K562 (cell line): Measurements from ENCODE around the gene SPTY2D1. TPM values are rescaled to one million over a fixed set of nuclear protein-coding genes. Genes with fewer than 3 reads are reported as not detected.

Experiments used
- ATAC-seq: fragments of 200-7000 bp; cut with Tn5 transposase; 3 replicates; pipeline ENCODE4 v1.9.1; 2020; ENCODE audit warnings: moderate library complexity
- BruUV-seq: library from RNA; stranded (reverse); fragments of 400-500 nt; replicated peaks from 2 replicates; lab custom pipeline; 2021; lab: Mats Ljungman, UMichigan
- CTCF ChIA-PET: fragments of 300-600 bp; formaldehyde crosslinking; extraction: SDS; loops from one replicate; lab custom pipeline; 2021; ENCODE audit warnings: low intra/inter-chr PET ratio; lab: Yijun Ruan, JAX
- POLR2A ChIA-PET: fragments of 300-600, 350-650 bp; sonication (Branson Sonifier 250); formaldehyde crosslinking; extraction: SDS; loops from one replicate; lab custom pipeline; 2021; ENCODE audit warnings: antibody characterized with exemption, inconsistent platforms; lab: Yijun Ruan, JAX
- DNase-seq, 4 experiments: peaks; one replicate each; pipeline versions ENCODE4 v3.0.0 to v3.0.0-alpha.2; 2011 to 2018; ENCODE audit warnings: low spot score in 3 of 4, mixed read lengths in 3 of 4; ENCODE audit errors: extremely low read depth in 1 of 4
- FAIRE-seq: peaks from 2 replicates; lab custom pipeline; 2011; peaks lifted over from hg19 to GRCh38; lab: Jason Lieb, UNC
- H2AFZ ChIP-seq: 2 replicates; pipeline ENCODE4 v1.6.0; 2011; ENCODE audit warnings: low read depth, low read length, control low read depth, inconsistent platforms
- H3K27ac ChIP-seq: fragments of 200-600 bp; 3 replicates; pipeline ENCODE4 v1.8.0; 2011; ENCODE audit warnings: low read depth, mild to moderate bottlenecking, control low read depth, inconsistent platforms, low read length, moderate library complexity, mixed read lengths; ENCODE audit errors: extremely low read depth
- H3K27me3 ChIP-seq, 2 experiments: fragments of 300-600 bp in 1 of 2; 2 replicates in 1 of 2; 3 replicates in 1 of 2; pipeline versions ENCODE4 v1.6.0 to v1.8.0; 2011; ENCODE audit warnings: inconsistent platforms in 2 of 2, low read length in 2 of 2, mild to moderate bottlenecking in 1 of 2, mixed read lengths in 1 of 2, moderate library complexity in 1 of 2; ENCODE audit not compliant: control insufficient read depth in 2 of 2, insufficient read depth in 2 of 2
- H3K36me3 ChIP-seq: fragments of 300-600 bp; 3 replicates; pipeline ENCODE4 v1.8.0; 2011; ENCODE audit warnings: mild to moderate bottlenecking, low read length, inconsistent platforms; ENCODE audit not compliant: control insufficient read depth, insufficient read depth
- H3K4me1 ChIP-seq, 2 experiments: fragments of 200-600 bp in 1 of 2; replicated peaks in 1 of 2; 2 replicates in 1 of 2; 3 replicates in 1 of 2; pipeline versions ENCODE4 v1.5.1 to v1.8.0; 2011; ENCODE audit warnings: inconsistent platforms in 2 of 2, low read length in 2 of 2, mild to moderate bottlenecking in 1 of 2, mixed read lengths in 1 of 2, moderate library complexity in 1 of 2; ENCODE audit not compliant: control insufficient read depth in 2 of 2, insufficient read depth in 2 of 2
- H3K4me2 ChIP-seq: 2 replicates; pipeline ENCODE4 v1.6.1; 2011; ENCODE audit warnings: low read length, control low read depth, inconsistent platforms, mixed read lengths; ENCODE audit not compliant: insufficient read depth
- H3K4me3 ChIP-seq: fragments of 200-600 bp; sonication (generic), shearing (Covaris generic); 2 replicates; pipeline ENCODE4 v1.5.1; 2016; ENCODE audit warnings: control low read depth, inconsistent platforms
- H3K79me2 ChIP-seq: fragments of 200-600 bp; 3 replicates; pipeline ENCODE4 v1.8.0; 2011; ENCODE audit warnings: low read length, inconsistent platforms; ENCODE audit not compliant: control insufficient read depth, insufficient read depth
- H3K9ac ChIP-seq, 2 experiments: 2 replicates each; pipeline versions ENCODE4 v1.6.0 to v1.6.1; 2011; ENCODE audit warnings: low read depth in 2 of 2, low read length in 2 of 2, control low read depth in 1 of 2, inconsistent platforms in 1 of 2, mild to moderate bottlenecking in 1 of 2, mixed read lengths in 1 of 2; ENCODE audit not compliant: insufficient read depth in 1 of 2
- H3K9me1 ChIP-seq: one replicate; pipeline ENCODE4 v1.6.0; 2011; ENCODE audit warnings: inconsistent platforms, mild to moderate bottlenecking, low read length, moderate library complexity; ENCODE audit not compliant: control insufficient read depth, insufficient read depth
- H3K9me3 ChIP-seq: replicated peaks from 2 replicates; pipeline ENCODE4 v1.5.1; 2011; ENCODE audit warnings: low read depth, low read length, inconsistent platforms; ENCODE audit not compliant: control insufficient read depth, insufficient read depth
- H4K20me1 ChIP-seq: replicated peaks from 2 replicates; pipeline ENCODE4 v1.6.1; 2011; ENCODE audit warnings: low read length, inconsistent platforms, mixed read lengths; ENCODE audit not compliant: control insufficient read depth, insufficient read depth
- HDAC2 ChIP-seq: fragments of 450-650 bp; IDR thresholded peaks from 2 replicates; pipeline ENCODE4 v1.6.1; 2016; ENCODE audit warnings: mild to moderate bottlenecking
- SMAD3 ChIP-seq: fragments of 450-650 bp; formaldehyde crosslinking; conservative IDR thresholded peaks from 2 replicates; pipeline ENCODE4 v1.4.0; 2020; ENCODE audit warnings: mild to moderate bottlenecking
- SMC3 ChIP-seq: conservative IDR thresholded peaks from 2 replicates; pipeline ENCODE4 v1.6.1; 2011; ENCODE audit warnings: low read depth, low read length, improper control_type of control experiment; ENCODE audit not compliant: insufficient read depth
- SUPT5H ChIP-seq: fragments of 450-650 bp; IDR thresholded peaks from 2 replicates; pipeline ENCODE4 v1.6.1; 2016
- TEAD1 ChIP-seq, 2 experiments: fragments of 450-650 bp in 1 of 2; sonication (generic) in 1 of 2; formaldehyde crosslinking; IDR thresholded peaks; 2 replicates each; pipeline versions ENCODE4 v1.4.0 to v1.8.0; 2020 to 2022; ENCODE audit warnings: mild to moderate bottlenecking in 2 of 2, missing genetic modification reagents in 1 of 2
- WGBS: fragments of 100-300 bp; shearing (Covaris generic); methylation state at CpG from one replicate; pipeline ENCODE4 v1.1.6; 2016; ENCODE audit warnings: low coverage, mixed read lengths; ENCODE audit not compliant: insufficient coverage; ENCODE audit errors: missing lambda C conversion rate; 5-methylcytosine and 5-hydroxymethylcytosine counted together
- in situ Hi-C: fragments of 300-500 bp; cut with MboI; formaldehyde crosslinking; loops from 4 replicates; pipeline ENCODE4 v1.15.0; 2018; ENCODE audit warnings: inconsistent platforms, mixed read lengths
- intact Hi-C: fragments of 100-400 bp; cut with micrococcal nuclease; formaldehyde crosslinking; loops from 2 replicates; pipeline ENCODE4 v1.14.2; 2022
- polyA plus RNA-seq, 8 experiments: library from polyadenylated mRNA; depleted of rRNA in 4 of 8; stranded (reverse) in 5 of 8; unstranded in 3 of 8; fragments of >200 nt; fragmentation: Nextera tagmentation in 2 of 8; fragmentation: Illumina TruSeq in 1 of 8; extraction: Ambion mirVana in 2 of 8; extraction: Trizol in 1 of 8; gene quantifications; 2 replicates each; pipeline versions ENCODE4 v1.2.1 to v1.2.3, GENCODE V29; 2011 to 2014; ENCODE audit warnings: inconsistent platforms in 1 of 8, missing spikeins in 1 of 8
- total RNA-seq, 7 experiments: library from RNA; depleted of rRNA in 6 of 7; stranded (reverse); fragments of >200 nt in 6 of 7; fragmentation: Illumina TruSeq in 2 of 7; extraction: Trizol in 2 of 7; gene quantifications; 2 replicates each; pipeline versions ENCODE4 v1.2.1 to v1.2.3, GENCODE V29; 2011 to 2021; ENCODE audit warnings: low replicate concordance in 1 of 7
- TF ChIP-seq, protein P1 (sequence below), 3 experiments: fragments of 200-800 bp in 1 of 3; fragments of 250-450 bp in 1 of 3; fragments of 450-650 bp in 1 of 3; sonication (Bioruptor Pico) in 1 of 3; sonication (Bioruptor generic) in 1 of 3; formaldehyde crosslinking in 1 of 3; IDR thresholded peaks; 2 replicates each; pipeline versions ENCODE4 v1.6.1 to v1.8.0; 2016 to 2022; ENCODE audit warnings: mild to moderate bottlenecking in 2 of 3, missing genetic modification characterization in 2 of 3, missing compliant biosample characterization in 1 of 3, moderate library complexity in 1 of 3
- TF ChIP-seq, protein P2 (sequence below): fragments of 450-650 bp; IDR thresholded peaks from 2 replicates; pipeline ENCODE4 v1.6.1; 2016; ENCODE audit warnings: low read depth

SPTY2D1 gene
- total and polyA plus RNA-seq, 9 of the 15 experiments (the other 6 are each of a cell fraction or from before 2014, with no cell fraction given): 3.2 to 32.1 (median 12.9) TPM

DNA sequence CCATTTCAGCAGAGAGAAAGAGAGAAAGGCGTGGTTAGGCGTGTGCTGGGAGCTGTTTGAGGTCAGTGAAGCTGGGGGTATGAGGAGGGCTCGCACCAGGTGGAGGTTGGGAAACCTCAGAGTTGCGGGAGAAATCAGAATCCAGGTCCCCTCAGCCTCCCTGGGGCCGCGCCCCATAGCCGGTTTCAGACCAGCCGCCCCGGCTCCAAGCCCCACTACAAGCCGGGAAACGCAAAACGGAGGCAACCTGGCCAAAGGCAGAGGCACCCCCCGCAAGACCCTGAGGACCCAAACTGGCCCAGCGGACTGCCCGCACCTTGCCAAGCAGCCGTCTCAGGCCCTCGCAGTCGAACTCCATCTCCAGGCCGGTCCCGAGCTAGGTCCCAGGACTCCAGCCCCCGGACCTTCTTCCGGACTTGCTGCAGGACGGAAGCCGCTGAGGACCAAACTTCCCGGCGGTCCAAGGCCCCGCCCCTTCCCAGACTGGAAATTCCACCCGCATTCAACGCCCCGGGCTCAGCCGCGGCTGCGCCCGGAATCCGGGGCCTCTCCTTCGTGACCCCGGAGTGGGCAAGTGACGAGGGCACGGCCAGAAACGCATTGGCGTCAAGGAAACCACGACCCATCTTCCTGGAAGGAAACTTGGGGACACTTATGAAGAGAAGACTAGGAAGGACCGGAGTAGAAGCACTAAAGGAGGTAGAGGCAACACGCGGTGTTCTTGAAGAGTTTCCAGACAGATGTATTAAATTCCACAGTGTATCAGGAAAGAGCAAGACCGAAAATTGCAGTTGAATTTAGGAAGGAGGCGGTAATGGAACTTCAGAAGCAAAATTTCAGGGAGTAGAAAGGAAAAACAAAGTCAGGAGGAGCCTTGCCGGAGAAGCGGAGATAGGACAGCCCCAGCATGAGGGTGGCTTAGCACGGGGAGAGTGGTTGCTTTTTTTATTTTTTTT lies 45.6 kb downstream of the SPTY2D1 start, which contains the start of gene UEVLD:
Gene UEVLD (minus strand): TSS at position 438 of the 956 bp plus-strand sequence. CDS start 80 bp downstream, at position 358.
- FAIRE-seq: peak; percentile 15
- Histone ChIP-seq H3K36me3 (no peaks in the 10 kb centered on the region), H3K4me3 (peak within 1 kb of the TSS; percentile 88), H4K20me1 (no peaks in the 10 kb centered on the region; the same call in 1 of the 2 replicates), H3K9ac (peak within 1 kb of the TSS; percentile 76 to 96), H3K9me3 (no peaks in the 10 kb centered on the region), H3K27me3 (no peaks in the 10 kb centered on the region), H3K79me2 (peaks cover 37% of the 10 kb centered on the region), H2AFZ (peak within 1 kb of the TSS; percentile 91), H3K9me1 (no peaks in the 10 kb centered on the region), H3K27ac (peak within 1 kb of the TSS; percentile 56), H3K4me2 (peak within 1 kb of the TSS; percentile 87), H3K4me1 (peaks cover 17% of the 10 kb centered on the region in 2 experiments; a peak in 4 of 5 replicates)
- CTCF ChIA-PET: no interaction called here
- no TSS peak for BruUV-seq
- in situ Hi-C loops: no loop called here
- intact Hi-C loops: loop anchor here (5.0 kb wide), 1 partner anchor 44 kb away; the partner anchor contains the start of gene SPTY2D1
- ATAC-seq: peak; percentile 89
- under 1% methylated on average over 49 of the region's 50 CpGs for WGBS
- peak; percentile 90 to 94 (median 92) for DNase-seq
- POLR2A ChIA-PET: interaction anchor here (1.1 to 2.2 kb wide), 4 partner anchors 10 to 45 kb away, joined by 3 to 7 read pairs (median 6); no protein-coding TSS in a partner anchor
- TF ChIP-seq SMAD3 (CRISPR knock-in tag): 0 out of 2 replicates have a peak, but pooled peaks have one; percentile 18
- peak; percentile 51; the same call in 1 of the 2 replicates for TF ChIP-seq HDAC2
- TF ChIP-seq, protein P1, sequence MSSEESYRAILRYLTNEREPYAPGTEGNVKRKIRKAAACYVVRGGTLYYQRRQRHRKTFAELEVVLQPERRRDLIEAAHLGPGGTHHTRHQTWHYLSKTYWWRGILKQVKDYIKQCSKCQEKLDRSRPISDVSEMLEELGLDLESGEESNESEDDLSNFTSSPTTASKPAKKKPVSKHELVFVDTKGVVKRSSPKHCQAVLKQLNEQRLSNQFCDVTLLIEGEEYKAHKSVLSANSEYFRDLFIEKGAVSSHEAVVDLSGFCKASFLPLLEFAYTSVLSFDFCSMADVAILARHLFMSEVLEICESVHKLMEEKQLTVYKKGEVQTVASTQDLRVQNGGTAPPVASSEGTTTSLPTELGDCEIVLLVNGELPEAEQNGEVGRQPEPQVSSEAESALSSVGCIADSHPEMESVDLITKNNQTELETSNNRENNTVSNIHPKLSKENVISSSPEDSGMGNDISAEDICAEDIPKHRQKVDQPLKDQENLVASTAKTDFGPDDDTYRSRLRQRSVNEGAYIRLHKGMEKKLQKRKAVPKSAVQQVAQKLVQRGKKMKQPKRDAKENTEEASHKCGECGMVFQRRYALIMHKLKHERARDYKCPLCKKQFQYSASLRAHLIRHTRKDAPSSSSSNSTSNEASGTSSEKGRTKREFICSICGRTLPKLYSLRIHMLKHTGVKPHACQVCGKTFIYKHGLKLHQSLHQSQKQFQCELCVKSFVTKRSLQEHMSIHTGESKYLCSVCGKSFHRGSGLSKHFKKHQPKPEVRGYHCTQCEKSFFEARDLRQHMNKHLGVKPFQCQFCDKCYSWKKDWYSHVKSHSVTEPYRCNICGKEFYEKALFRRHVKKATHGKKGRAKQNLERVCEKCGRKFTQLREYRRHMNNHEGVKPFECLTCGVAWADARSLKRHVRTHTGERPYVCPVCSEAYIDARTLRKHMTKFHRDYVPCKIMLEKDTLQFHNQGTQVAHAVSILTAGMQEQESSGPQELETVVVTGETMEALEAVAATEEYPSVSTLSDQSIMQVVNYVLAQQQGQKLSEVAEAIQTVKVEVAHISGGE (CRISPR knock-in tag; IDR thresholded peaks at IDR 0.05): peak; percentile 52 to 92 (median 58); a peak in 4 of 6 replicates
- TF ChIP-seq TEAD1 (CRISPR knock-in tag; IDR thresholded peaks at IDR 0.05): peak; percentile 61 to 91; a peak in 3 of 4 replicates
- no peak for TF ChIP-seq SMC3
- peak; percentile 83 for TF ChIP-seq SUPT5H
- TF ChIP-seq, protein P2, sequence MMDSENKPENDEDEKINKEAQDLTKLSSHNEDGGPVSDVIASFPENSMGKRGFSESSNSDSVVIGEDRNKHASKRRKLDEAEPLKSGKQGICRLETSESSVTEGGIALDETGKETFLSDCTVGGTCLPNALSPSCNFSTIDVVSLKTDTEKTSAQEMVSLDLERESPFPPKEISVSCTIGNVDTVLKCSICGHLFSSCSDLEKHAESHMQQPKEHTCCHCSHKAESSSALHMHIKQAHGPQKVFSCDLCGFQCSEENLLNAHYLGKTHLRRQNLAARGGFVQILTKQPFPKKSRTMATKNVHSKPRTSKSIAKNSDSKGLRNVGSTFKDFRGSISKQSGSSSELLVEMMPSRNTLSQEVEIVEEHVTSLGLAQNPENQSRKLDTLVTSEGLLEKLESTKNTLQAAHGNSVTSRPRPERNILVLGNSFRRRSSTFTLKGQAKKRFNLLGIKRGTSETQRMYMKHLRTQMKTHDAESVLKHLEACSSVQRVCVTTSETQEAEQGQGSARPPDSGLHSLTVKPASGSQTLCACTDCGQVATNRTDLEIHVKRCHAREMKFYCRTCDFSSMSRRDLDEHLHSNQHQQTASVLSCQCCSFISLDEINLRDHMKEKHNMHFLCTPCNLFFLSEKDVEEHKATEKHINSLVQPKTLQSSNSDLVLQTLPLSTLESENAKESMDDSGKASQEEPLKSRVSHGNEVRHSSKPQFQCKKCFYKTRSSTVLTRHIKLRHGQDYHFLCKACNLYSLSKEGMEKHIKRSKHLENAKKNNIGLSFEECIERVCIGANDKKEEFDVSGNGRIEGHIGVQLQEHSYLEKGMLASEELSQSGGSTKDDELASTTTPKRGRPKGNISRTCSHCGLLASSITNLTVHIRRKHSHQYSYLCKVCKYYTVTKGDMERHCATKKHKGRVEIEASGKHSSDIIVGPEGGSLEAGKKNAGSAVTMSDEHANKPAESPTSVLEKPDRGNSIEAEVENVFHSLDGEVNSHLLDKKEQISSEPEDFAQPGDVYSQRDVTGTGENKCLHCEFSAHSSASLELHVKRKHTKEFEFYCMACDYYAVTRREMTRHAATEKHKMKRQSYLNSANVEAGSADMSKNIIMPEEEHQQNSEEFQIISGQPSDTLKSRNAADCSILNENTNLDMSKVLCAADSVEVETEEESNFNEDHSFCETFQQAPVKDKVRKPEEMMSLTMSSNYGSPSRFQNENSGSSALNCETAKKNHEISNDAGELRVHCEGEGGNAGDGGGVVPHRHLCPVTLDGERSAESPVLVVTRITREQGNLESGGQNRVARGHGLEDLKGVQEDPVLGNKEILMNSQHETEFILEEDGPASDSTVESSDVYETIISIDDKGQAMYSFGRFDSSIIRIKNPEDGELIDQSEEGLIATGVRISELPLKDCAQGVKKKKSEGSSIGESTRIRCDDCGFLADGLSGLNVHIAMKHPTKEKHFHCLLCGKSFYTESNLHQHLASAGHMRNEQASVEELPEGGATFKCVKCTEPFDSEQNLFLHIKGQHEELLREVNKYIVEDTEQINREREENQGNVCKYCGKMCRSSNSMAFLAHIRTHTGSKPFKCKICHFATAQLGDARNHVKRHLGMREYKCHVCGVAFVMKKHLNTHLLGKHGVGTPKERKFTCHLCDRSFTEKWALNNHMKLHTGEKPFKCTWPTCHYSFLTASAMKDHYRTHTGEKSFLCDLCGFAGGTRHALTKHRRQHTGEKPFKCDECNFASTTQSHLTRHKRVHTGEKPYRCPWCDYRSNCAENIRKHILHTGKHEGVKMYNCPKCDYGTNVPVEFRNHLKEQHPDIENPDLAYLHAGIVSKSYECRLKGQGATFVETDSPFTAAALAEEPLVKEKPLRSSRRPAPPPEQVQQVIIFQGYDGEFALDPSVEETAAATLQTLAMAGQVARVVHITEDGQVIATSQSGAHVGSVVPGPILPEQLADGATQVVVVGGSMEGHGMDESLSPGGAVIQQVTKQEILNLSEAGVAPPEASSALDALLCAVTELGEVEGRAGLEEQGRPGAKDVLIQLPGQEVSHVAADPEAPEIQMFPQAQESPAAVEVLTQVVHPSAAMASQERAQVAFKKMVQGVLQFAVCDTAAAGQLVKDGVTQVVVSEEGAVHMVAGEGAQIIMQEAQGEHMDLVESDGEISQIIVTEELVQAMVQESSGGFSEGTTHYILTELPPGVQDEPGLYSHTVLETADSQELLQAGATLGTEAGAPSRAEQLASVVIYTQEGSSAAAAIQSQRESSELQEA: peak; percentile 96
